HG03159 (cell line): ENCODE results near the gene KRT82.

Source experiments
- ATAC-seq: cut with Tn5 transposase; IDR thresholded peaks from one replicate; pipeline ENCODE4 v1.9.1; 2021; ENCODE audit warnings: mild to moderate bottlenecking, moderate library complexity; ENCODE audit not compliant: unreplicated experiment

Gene KRT82

DNA sequence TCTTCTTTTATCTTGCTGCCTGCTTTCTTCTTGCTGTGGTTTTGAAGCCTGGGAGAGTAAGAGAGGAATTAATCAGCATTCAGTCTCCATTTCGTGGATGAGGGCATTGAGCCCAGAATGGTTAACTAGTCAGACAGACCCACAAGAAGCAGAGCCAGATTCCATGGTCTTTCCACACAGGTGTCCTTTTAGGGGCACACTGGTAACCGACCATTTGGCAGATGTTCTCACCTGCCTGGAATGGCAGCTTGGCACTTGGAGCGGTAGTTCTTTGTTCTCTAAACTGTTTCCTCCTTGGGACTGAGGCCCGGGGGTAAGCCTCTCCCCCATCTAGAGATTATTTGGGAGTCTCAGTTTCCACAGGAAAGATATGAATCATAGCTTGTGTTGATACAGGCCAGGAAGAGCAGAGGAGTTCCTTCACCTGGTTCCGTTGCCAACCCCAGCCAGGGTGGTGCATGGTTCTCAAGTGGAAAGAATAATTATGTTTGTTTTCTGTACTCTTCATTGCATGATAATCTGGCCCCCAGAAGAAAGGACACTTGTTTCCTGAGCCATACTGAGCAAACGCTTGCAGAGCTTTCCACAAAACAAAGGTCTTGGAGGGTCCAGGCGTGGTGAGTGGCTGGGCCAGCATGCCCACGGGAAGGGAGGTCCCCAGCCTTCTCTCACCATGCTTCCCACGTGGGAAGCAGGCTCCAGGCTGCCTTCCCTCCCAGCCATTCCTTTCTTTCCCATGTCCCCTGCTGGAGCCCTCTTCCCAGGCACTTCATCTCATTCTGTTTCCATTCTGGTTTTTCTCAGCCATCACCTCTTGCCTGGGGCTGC lies 30.1 kb upstream of the KRT82 start:
- ATAC-seq = no peak

DNA sequence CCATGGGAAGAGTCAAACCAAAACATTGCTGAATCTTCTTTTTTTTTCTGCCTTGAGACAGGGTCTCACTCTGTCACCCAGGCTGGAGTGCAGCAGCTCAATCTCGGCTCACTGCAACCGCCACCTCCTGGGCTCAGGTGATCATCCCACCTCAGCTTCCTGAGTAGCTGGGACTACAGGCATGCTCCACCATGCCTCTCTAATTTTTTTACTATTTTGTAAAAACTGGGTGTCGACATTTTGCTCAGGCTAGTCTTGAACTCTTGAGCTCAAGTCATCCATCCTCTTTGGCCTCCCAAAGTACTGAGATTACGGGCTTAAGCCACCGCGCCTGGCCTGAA lies 29.5 kb upstream of the KRT82 start:
- no peak for ATAC-seq

DNA sequence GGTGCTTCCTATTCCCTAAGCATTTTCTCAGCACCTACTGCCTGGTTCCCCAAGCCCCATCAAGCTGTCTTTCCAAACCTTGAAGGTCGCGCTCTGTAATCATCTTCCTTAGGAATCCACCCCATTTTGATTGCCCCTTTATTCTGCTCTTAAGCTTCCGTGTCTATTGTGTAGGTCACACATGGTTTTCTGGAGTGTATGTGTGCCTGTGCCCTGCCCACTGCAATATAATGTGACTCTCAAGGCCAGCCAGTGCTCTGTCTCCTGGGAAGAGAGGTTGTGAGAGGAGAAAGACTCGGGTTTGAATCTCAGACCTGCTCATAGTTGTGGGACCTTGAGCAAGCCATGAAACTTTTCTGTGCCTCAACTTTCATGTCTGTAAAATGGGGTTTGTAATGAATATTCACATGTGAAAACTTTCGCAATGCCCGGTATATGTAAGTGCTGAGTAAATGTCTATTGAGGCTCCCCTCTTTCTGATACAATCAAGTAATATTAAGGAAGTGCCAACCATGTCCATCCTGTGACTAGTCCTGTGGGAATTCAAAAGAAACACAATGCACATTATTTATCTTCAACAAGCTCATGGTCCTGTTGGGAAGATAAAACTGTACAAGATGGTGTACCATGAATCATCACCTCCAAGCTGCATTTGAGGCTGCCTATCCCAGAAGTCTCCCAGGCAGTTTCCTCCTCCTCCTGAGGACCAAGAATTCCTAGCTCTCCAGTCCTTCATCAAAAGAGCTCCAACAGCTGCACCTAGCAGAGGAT lies 28.8 kb upstream of the KRT82 start:
- ATAC-seq = no peak

DNA sequence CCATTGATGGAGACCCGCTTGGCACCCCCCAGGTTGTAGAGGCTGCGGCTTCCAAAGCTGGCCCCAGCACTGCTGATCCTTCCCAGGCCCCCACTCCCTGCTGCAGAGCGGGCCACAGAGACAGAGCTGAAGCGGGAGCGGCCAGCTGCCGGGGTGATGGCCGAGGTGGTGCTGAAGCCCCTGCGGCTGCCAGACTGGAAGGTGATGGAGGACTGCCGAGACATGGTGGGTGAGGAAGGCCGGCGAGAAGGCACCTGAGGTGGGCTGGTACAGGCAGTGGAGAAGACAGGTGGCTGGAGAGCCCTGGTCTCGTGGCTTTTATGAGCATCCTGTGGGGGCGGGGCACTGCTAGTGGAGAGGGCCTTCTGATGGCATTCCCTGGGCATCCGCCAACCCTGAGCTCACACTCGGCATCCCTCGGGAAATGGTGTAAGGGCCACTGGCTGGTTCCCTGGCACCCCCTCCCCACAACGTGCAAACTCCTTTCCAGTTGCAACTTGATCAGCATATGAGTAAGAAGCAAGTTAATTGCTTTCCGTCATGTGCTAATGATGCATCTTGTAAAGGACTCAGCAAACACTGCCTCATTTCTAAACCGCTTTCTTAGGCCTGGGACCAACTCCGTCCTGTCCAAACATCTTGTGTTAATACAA lies 28.1 kb upstream of the KRT82 start, which contains the start of gene KRT75:
Gene KRT75, minus strand, starts transcription at position 291 of the 653 bp plus-strand sequence. Its CDS starts 67 bp downstream, at position 224.
- ATAC-seq = no peak

DNA sequence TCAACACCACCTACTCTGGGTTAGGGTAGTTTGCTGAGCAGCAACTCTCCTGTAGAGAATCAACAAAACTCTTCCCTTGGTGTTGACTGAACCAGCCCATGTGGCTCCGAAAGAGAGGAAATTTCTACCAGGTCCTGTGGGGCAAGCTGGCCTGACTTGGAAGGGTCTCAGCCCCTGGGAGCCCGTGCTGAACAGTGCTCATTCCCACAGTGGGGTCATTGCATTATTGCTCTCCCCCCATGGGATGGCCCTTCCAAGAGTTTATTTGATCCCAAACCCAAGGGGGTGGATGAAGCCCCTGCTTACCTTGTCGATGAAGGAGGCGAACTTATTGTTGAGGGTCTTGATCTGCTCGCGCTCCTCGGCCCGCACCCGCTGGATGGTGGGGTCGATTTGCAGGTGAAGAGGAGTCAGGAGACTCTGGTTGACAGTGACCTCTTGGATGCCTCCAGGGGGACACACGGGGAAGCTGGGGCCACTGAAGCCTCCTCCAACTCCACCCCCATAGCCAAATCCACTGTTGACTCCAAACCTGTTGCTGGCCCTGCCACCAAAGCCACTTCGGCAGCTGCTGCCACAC lies 27.5 kb upstream of the KRT82 start:
- ATAC-seq = no peak

DNA sequence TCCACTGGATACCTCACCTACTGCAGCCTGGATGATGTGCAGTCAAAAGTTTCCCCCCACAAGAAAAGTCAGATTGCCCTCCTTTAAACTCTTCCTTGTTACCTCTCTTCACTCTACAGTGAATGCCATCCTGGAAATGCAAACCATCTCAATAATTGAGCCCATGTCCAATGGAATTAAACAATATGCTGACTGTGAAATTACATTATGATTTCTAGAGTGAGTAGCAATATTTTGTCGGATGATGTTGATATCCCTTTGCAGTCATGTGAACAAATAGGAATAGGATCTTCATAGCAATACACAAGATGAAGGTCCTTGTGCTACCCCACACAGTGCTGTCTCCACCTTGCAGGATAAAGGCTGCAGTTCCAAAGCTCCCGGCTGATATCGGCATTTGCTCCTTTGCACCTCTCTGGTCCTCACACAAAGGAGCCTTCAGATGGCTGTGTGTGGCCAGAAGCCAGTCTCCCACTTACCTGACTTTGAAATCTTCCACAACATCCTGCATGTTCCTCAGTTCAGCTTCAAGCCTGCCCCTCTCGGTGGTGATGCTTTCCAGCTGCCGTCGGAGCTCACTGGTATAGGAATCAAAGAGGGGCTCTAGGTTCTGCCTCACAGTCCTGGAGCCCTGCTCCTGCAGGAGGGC lies 26.5 kb upstream of the KRT82 start:
- no peak for ATAC-seq

DNA sequence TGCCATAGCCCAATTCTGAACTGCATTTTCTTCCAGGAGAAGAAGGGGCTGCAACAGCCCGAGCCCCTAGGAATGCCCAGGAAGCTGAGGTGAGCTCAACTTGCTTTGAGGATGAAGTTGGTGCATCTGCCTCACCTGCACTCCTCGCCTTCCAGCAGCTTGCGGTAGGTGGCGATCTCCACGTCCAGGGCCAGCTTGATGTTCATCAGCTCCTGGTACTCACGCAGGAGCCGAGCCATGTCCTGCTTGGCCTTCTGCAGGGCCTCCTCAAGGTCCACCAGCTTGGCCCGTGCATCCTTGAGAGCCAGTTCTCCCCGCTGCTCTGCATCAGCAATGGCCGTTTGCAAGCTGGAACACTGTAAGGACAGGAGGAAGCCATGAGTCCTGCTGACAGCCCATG lies 22.0 kb upstream of the KRT82 start:
- no peak for ATAC-seq

DNA sequence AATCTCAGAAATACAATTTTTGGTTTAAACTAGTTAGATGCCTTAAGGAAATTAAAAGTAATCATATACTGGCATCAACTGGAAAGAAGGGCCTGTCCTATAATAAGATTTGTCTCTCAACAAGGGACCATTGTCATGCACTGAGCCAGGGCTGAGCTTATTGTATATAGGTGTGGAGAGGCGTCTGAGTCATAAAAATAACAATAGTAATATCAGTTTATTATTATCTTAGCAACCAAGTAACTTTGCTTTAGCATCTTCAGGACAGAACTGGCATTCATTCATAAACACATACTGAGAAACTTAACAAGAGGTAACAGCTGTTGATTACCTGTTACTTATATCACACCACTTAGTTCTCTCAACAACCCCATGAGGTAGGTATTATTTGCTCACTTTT lies 20.9 kb upstream of the KRT82 start:
- no peak for ATAC-seq

DNA sequence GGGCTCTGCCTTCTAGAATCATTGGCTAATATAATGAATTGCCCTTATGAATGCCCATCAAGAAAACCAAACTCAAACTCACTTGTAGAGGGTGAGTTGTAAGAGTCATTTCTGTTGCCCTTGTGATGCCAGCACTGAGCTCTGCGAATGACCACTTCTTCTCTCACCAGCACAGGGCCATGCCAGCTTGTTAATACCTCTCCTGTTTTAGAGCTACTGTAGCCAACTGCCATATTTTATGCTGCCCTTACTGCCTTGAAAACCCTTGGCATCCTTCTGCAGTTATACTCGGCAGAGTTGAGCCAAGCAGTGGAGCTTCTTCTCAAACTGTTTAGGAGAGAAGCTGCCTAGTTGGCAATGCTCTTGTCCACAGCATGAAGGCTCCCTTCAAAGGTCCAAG lies 19.9 kb upstream of the KRT82 start:
- no peak for ATAC-seq

DNA sequence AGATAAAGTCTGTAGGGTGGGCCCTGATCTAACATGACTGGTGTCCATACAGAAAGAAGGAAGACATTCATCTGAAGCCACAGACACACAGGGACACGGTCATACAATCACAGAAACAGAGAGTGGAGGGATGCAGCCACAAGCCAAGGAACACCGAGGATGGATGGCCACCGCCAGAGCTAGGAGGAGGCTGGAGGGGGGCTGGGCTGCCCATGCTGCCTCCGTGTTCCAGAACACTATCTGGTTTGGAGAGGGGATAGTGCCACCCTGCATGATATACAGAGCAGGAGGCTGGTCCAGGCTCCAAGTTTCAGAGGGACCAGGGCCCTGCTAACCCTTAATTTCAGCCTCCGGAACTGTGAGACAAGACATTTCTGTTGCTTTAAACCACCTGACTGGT lies 19.3 kb upstream of the KRT82 start:
- ATAC-seq = no peak

DNA sequence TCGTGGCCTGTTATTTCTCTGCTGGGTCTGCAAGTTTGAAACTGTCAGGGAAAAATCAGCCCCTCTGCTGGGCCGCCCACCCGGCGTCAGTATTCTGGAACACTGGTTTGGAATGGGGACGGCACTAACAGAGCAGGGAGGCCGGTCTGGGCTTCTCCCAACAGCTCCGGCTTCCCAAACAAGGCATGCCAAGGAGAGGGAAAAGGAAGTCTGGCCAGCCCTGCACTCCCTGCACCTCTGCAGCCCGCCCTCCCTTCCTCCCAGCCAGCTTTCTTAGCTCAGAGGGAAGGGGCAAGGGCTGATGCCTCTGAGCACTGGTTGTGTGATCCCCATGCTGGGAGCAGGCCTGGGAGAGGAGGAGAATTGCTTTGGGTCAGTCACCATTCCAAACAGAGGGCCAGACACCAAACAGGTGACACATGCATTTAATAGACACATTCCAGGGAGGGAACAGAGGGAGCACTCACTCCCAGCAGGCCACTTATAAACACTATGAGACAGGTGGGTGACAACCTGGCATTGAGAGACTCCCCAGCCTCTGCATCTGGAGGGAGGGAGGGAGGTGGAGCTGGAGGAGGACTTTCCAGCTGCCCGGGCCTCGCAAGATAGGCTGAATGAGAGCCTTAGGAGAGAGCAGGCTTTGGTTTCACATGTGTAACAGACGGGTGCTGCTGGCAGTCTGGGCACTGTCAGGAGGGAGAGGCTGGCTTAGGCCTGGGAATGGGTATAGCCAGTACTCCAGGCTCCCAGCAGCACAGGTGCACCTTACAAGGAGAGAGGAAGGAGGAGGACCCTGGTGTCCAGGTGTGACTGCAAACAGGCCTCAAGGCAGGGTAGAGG lies 17.7 kb upstream of the KRT82 start:
- no peak for ATAC-seq

DNA sequence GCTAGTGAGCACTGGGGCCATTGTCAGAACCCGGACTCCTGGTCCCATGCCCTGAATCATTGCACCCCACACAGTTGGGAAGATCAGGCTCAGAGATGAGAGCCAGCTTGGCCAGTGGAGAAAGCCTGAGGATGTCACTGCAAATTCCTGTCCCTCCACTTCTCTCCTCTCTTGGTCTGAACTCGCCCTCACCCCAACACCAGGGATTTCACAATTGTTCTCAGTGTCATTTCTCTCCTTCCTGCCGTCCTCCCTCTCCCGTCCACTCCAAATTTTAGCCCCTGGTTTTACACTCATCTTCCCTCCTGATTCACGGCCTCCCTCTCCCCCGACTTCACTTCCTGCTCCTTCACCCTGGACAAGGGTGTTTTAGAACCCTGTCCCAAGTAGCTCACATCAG lies 16.9 kb upstream of the KRT82 start:
- no peak for ATAC-seq

DNA sequence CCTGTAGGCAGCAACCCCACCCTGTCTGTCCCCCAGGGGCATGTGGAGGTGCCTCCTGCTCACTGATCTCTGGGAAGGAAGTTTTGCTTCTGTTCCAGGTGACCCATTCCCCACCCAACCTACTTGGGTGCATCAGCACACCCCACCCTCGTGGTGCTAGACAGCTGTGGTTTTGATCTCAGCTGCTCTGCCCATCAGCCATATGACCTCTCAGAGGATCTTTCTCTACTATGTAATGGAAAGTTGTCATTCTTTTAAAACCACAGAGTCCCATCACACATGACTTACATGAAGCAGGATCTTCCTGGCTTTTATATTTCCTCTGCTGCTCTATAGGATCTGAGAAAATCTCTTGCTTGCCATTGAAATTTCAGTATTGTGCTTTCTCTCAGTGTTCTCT lies 13.5 kb upstream of the KRT82 start:
- no peak for ATAC-seq

DNA sequence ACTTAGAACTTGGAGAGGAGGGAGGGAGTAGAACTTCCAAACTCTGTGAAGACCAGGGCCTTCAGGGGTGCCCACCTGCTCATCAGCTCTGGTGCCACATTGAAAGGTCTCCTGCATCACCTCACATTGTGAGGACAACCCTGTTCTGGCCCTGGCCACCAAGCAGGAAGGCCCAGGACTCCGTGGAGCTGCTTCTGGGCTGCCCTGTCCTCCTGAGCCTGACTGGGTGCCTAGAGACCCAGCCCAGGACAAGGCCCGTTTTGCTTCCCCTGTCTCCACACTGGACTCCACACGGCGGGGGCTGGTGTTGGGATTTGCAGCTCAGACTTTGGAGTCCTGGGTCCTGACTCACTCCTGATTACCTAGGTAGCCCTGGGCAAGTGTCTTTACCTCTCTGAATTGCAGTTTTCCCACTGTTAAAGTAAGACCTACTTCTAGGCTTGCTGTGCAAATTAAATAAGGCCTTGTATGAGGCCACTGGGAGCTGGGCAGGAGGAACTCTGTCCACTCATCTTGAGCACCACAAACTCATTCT lies 12.5 kb upstream of the KRT82 start:
- no peak for ATAC-seq

DNA sequence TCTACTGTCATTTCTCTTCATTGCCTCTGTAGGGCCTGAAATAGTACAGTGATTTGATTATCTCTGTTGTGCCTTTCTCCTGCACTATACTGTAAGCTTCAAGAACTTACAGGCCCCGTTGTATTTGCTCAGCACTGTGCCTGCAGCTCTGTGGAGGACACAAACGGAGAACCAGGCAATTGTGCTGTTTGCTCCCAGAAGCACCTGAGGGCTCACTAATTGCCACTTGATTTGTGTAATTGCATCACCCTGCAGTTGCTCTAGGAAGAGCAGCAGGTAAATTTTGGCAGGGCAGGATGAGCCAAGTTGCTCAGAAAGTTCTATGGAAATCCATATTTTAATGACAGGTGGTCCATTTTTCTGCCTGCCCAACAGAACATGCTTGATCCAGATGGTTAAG lies 11.6 kb upstream of the KRT82 start:
- no peak for ATAC-seq

DNA sequence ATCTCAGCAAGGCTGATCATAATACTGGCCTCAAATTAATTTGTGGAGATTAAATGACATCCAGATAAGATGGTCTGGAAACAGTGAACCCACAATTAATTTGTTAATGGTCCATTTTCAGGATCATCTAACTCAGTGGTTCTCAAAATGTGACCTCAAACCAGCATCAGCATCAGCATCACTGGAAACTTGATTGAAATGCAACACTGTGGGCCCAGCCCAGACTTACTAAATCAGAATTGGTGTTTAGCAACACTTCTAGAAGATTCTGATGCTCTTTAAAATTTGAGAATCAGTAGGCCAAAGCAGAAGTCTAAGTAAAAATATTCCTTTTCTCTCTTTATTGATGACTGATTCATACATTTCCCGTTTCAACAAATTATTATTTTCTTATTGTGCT lies 10.7 kb upstream of the KRT82 start:
- ATAC-seq = no peak

DNA sequence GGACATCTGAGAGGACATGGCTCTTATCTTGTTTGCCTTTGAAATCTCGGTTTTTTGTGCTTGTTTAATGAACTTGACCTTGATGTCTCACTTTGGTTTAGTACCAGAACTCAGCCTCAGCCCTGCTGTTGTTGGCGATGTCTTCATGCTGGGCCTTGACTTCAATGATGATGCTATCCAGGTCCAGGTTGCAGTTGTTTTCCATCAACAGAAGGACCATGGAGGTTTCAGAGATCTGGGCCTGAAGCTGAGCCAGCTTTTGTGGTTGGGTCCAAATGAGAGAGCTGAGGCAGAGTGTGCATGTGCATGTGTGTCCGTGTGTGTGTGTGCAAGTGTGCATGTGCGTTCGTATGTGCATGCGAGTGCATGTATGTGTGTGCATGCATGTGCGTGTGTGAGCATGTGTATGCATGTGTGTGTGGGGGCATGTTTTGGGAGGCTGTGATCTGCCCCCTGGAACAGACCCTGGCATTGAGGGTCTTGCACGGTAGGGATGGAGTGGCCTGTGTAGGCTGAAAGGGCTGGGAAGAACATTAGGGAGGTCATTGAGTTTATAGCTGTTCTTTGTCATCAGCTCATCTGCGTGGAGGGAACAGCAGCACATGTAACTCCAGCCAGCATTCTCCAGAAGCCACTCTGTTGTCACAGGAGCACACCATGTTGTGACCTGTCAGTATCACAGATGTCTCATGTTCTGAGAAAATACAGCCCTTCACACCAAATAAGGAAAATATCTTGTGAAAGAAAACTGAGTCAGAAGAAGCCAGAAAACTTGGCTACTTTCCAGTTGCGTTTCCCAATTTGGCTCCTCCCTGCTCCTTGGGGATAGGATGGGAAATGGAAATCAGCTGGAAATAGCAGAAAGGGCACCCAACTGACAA lies 10.0 kb upstream of the KRT82 start:
- no peak for ATAC-seq

DNA sequence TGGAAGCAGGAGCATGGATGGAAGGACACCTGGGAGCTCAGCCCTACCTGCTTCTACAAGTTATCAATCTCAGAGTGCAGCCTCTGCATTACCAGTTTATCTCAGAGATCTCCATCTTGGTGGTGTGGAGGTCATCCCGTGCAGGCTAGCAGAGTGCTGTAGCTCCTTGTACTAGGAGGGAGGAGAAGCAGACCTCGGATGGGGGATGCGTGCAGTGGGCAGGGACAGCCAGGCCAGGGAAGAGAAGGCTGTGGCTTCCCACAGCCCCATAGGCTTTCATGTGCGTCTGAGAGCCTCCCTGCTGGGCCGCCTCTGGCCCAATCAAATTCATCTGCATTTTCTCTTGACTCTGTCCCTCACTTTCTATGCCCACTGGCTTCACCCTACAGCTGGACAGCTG lies 8.8 kb upstream of the KRT82 start:
- ATAC-seq = no peak

DNA sequence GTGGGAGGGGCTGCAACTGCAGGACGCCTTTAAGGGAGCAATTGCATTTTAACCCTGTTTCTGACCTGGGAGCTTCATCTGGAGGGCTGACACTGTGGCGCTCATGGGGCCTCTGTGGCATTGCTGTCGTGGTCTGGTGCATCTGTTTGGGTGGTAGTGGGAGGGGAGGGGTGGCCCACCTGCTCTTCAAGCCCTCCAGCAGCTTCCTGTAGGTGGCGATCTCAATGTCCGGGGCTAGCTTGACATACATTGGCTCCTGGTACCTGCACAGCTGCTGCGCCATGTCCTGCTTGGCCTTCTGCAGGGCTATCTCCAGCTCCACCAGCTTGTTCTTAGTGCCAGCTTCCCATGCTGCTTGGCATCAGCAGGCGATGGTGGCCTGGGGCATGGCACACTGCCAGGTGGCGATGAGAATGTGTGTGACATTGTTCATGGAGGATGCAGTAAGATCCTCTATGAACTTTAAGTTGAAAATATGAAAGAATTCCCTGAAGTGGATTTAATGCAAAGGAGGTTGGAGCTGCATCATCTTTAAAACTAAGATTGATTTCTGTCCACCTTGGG lies 7.7 kb upstream of the KRT82 start:
- ATAC-seq = no peak
